ENCODE measurements around the gene CADPS.

Gene CADPS

DNA sequence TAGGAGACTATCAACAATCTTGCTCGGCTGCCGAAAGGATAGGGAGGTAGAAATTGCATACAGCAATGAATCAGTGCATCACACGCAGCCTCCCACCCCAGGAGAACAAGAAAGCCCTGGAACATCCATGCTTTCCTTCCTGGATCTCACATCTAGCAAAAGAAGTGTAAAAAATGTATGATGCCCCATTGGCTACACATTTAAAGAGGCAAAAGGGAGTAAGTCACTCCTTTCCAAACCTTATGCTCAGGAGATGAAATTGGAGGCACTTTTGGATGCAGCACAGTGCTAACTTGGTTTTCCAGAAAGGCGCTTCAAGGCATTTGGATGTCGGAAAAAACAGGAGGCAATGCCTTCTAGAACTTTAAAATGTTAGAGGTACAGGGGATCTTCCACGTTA, 469.6 kb downstream of the CADPS start:
- Histone ChIP-seq H4K20me1 (no peaks in the 10 kb centered on the region), H3K36me3 (no peaks in the 10 kb centered on the region), H3K27ac (no peak overlapping the region), H3K27me3 (no peaks in the 10 kb centered on the region), H3K9ac (no peak overlapping the region), H3K9me3 (replicated peaks in 1 of 11) (no peaks in the 10 kb centered on the region), H3K4me2 (no peak overlapping the region), H3K4me3 (no peak overlapping the region), H3K4me1 (peaks cover 0 to 2% (median 0%) of the 10 kb centered on the region in 10 experiments; a peak in 5 of 20 replicates)
- TF ChIP-seq Cebpa-rat (IDR thresholded peaks at IDR 0.05) = no peak

DNA sequence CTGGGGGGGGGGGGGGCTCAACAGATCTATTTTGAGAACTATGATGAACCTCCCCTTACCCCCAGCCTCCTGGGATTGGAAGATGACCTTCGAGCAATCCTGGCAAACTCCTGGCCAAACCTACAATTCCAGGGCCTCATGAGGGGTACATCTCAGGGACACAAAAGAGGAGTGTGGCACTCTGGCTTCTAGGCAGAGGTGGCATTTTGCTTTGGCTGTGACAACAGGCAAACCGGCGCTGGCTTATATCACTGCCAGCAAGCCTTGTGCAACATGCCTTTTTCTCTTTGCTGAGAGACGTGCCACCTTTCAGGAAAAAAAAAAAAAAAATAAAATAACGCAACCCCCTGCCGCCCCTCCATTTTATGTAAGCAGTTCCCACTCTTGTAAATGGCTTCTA, 470.1 kb downstream of the CADPS start:
- H4K20me1 ChIP-seq = no peaks in the 10 kb centered on the region
- no peaks in the 10 kb centered on the region for H3K9me3 ChIP-seq (replicated peaks in 1 of 11)
- H3K27me3 ChIP-seq = no peaks in the 10 kb centered on the region
- H3K4me2 ChIP-seq = no peak overlapping the region; a peak in 1 of 22 replicates
- H3K4me3 ChIP-seq = no peak overlapping the region
- no peaks in the 10 kb centered on the region for H3K4me1 ChIP-seq
- H3K27ac ChIP-seq = no peak overlapping the region
- no peak for TF ChIP-seq Cebpa-rat (IDR thresholded peaks at IDR 0.05)
- no peak overlapping the region for H3K9ac ChIP-seq
- H3K36me3 ChIP-seq = no peaks in the 10 kb centered on the region

DNA sequence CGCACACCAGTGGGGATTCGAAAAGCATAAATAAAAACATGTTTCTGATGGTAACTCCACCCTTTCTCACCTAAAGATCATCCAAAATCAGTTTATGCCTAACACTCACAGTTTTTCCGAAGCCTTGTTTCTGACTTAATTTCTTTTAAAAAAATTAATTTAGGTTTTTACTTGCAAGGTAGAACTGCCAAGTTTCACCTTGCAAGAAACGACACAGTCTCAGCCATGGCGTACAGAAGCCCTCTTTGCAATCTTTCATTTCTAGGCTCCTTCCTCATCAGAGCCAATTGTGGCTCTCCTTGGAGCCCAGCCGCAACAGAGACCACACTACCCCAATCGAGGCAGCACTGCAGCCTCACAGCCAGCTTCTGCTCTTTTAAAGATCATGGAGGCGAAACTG, 470.9 kb downstream of the CADPS start:
- no peak overlapping the region for H3K4me2 ChIP-seq
- H3K4me1 ChIP-seq = no peaks in the 10 kb centered on the region
- no peaks in the 10 kb centered on the region for H3K9me3 ChIP-seq (replicated peaks in 1 of 11)
- no peaks in the 10 kb centered on the region for H3K36me3 ChIP-seq
- H3K4me3 ChIP-seq = no peak overlapping the region
- H3K27ac ChIP-seq = no peak overlapping the region
- H3K27me3 ChIP-seq = no peaks in the 10 kb centered on the region
- TF ChIP-seq Cebpa-rat (IDR thresholded peaks at IDR 0.05) = no peak
- no peaks in the 10 kb centered on the region for H4K20me1 ChIP-seq
- no peak overlapping the region for H3K9ac ChIP-seq

DNA sequence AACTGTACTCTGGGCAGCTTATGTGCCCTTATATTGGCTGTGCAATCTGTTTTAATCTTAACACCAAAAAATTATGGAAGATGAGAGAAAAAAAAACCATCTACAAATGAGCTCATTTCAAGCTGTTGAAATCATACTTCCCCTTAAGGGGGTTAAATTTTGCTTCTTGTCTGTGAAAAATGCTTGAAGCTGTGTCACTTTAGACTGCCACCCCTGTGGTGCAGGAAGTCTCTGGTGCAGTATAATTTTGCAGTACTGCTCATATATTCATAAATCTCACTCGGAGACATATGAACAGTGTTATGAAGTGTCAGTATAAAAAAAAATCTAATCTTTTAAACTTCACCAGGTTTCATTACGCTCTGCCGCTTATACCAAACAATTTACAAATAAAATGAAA, 471.5 kb downstream of the CADPS start:
- Histone ChIP-seq H3K9me3 (replicated peaks in 1 of 11) (no peaks in the 10 kb centered on the region), H3K9ac (no peak overlapping the region), H3K27ac (no peak overlapping the region), H4K20me1 (no peaks in the 10 kb centered on the region), H3K4me3 (no peak overlapping the region), H3K4me2 (no peak overlapping the region), H3K4me1 (no peaks in the 10 kb centered on the region), H3K36me3 (no peaks in the 10 kb centered on the region), H3K27me3 (no peaks in the 10 kb centered on the region)
- TF ChIP-seq Cebpa-rat (IDR thresholded peaks at IDR 0.05) = no peak

DNA sequence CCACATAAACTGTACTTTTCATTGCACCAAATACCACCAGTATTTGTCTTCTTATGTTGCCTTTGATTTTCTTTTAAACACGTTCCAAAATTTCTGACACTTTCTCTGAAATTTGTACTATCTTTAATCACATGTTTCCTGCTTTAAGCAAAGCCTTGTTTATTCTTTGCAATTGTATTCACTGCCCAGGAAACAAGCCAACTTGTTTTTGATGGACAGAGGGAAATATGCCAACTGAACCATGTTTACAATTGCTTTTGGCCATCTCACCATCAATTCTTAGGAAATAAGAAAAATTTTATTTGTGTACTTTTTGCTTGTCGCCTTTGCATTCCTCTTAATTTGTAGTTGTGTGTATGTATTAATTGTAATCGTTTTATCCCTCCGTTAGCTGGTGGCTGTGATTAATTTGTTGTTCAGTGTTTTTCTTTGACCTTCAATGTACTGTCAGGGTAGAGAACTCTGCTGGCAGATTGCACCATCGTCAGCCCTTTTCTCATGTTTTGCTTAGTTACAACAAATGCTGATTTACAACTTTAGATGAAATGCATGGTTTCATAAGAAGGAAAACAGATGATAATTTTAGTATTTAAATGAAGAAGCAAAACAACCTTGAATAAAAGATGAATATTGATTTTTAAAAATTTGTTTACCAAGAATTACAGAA, 482.5 kb downstream of the CADPS start:
- TF ChIP-seq Cebpa-rat (IDR thresholded peaks at IDR 0.05) = no peak
- Histone ChIP-seq H3K4me1 (no peaks in the 10 kb centered on the region), H3K4me3 (no peak overlapping the region), H3K27ac (no peak overlapping the region), H3K9ac (no peak overlapping the region), H4K20me1 (no peaks in the 10 kb centered on the region), H3K36me3 (no peaks in the 10 kb centered on the region), H3K4me2 (no peak overlapping the region), H3K9me3 (replicated peaks in 1 of 11) (no peaks in the 10 kb centered on the region; a peak in 1 of 22 replicates), H3K27me3 (no peaks in the 10 kb centered on the region)

DNA sequence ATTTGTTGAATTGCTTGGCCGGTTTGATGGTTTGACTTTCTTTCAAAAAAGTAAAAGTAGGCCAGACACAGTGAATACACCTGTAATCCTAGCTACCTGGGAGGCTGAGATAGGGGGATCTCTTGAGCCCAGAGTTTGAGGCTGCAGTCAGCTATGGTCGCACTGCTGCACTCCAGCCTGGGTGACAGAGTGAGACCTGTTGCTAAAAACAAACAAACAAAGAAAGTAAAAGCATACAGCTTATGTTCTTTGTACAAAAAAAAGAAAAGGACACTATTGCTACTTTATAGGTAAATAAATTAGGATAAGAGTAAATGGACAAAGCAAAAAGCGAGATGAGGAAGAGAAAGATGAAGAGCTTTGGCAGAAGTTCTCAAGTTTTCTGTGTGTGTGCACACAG, 488.0 kb downstream of the CADPS start:
- Histone ChIP-seq H3K4me3 (no peak overlapping the region), H3K4me2 (no peak overlapping the region), H3K4me1 (no peaks in the 10 kb centered on the region), H3K9ac (no peak overlapping the region), H3K36me3 (no peaks in the 10 kb centered on the region), H3K9me3 (replicated peaks in 1 of 11) (peaks cover 0 to 6% (median 0%) of the 10 kb centered on the region in 11 experiments; a peak in 2 of 22 replicates), H3K27me3 (no peaks in the 10 kb centered on the region), H3K27ac (no peak overlapping the region), H4K20me1 (no peaks in the 10 kb centered on the region)
- TF ChIP-seq Cebpa-rat (IDR thresholded peaks at IDR 0.05) = no peak

DNA sequence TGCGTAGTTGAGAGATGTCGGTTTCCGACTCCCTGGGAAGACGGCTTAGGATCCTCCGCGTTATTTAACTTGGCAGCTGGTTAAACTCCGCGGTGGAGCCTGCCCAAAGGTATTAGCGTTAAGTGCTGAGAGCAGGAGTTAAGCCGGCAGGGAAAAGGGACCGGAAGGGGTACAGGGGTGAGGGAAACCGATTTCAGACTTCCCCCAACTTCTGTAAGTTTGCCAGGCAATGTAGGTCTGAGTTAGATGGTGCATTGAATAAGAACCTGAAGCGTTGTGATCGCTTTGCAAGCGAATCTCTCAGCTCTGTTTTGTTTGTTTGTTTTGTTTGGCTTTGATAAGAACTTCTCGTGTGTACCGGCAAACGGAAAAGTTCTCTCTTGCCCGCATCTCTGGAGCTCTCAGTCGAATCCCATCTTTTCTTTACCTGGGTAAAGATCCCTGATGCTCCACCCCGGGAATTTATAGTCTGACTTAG, 495.9 kb downstream of the CADPS start:
- Histone ChIP-seq H3K4me1 (no peaks in the 10 kb centered on the region), H3K4me2 (no peak overlapping the region), H3K27ac (no peak overlapping the region), H3K4me3 (no peak overlapping the region), H3K9me3 (replicated peaks in 1 of 11) (peaks cover 9 to 36% (median 24%) of the 10 kb centered on the region in 11 experiments; a peak in 20 of 22 replicates), H3K36me3 (no peaks in the 10 kb centered on the region), H4K20me1 (no peaks in the 10 kb centered on the region), H3K27me3 (peaks cover 0 to 18% (median 3%) of the 10 kb centered on the region in 11 experiments; a peak in 8 of 22 replicates), H3K9ac (no peak overlapping the region)
- no peak for TF ChIP-seq Cebpa-rat (IDR thresholded peaks at IDR 0.05)

DNA sequence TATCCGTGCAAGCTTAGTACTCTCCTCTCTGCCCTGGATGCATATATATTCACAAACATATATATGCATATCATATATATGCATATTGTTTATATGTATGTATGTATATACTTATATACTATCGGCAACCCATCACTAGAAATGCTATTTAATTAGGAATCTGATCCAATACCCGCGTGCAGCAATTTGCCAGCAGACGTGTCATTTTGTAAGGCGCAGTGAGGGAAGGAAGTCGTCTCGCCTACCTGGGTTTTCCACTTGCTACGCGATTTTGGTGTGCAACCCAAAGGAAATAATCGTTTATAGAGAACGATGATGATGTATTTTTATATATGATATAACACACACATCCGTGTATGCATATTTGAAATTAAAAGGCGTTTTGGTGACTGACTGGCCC, 496.3 kb downstream of the CADPS start:
- Histone ChIP-seq H3K9me3 (replicated peaks in 1 of 11) (peaks cover 13 to 41% (median 28%) of the 10 kb centered on the region in 11 experiments), H3K4me1 (no peaks in the 10 kb centered on the region), H4K20me1 (no peaks in the 10 kb centered on the region), H3K27ac (no peak overlapping the region), H3K36me3 (no peaks in the 10 kb centered on the region), H3K4me3 (no peak overlapping the region), H3K27me3 (peaks cover 0 to 22% (median 4%) of the 10 kb centered on the region in 11 experiments; a peak in 8 of 22 replicates), H3K4me2 (no peak overlapping the region), H3K9ac (no peak overlapping the region)
- TF ChIP-seq Cebpa-rat (IDR thresholded peaks at IDR 0.05) = no peak

DNA sequence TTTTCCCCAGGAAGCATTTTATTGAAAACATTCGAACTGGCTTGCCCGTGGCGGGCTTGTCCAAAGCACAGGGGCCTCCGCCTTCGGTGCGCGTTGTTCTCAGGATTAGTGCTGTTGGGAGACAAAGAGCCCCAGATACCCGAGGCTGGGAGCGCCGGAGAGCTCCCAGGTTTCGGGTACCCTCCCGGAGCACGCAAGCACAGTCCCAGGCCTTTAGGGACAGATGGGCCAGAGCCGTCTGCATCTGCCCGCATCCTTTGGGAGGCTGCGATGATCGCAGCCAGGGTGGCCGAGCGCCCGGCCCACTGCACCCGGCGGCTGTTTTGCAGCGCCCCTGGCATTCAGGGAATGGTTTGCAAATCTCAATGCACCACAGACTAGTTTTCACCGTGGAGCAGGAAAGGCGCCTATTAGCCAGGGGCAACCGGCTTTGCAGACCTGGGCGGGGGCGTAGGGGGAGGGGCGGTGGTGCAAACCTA, 496.9 kb downstream of the CADPS start:
- no peak for TF ChIP-seq Cebpa-rat (IDR thresholded peaks at IDR 0.05)
- Histone ChIP-seq H3K27me3 (peaks cover 0 to 22% (median 4%) of the 10 kb centered on the region in 11 experiments; a peak in 8 of 22 replicates), H3K4me1 (no peaks in the 10 kb centered on the region), H3K4me3 (no peak overlapping the region), H3K9me3 (replicated peaks in 1 of 11) (peaks cover 19 to 46% (median 34%) of the 10 kb centered on the region in 11 experiments), H3K9ac (no peak overlapping the region), H3K27ac (no peak overlapping the region), H3K36me3 (no peaks in the 10 kb centered on the region), H4K20me1 (no peaks in the 10 kb centered on the region), H3K4me2 (no peak overlapping the region)
